DOHH2 (cell line): Measurements from ENCODE around the gene METTL1.

ENCODE experiments used
- EZH2phosphoT487 ChIP-seq: fragments of 200-600 bp; sonication (generic); IDR thresholded peaks from 2 replicates; pipeline ENCODE4 v1.6.1; 2017; ENCODE audit warnings: borderline replicate concordance, mild to moderate bottlenecking, antibody characterized with exemption, low read length, moderate library complexity, mixed read lengths
- TF ChIP-seq, protein P1 (sequence below): fragments of 200-600 bp; sonication (generic); IDR thresholded peaks from one replicate; pipeline ENCODE4 v1.5.1; 2014; ENCODE audit warnings: antibody characterized with exemption, mild to moderate bottlenecking, low read depth, low read length; ENCODE audit not compliant: poor library complexity, severe bottlenecking

DNA sequence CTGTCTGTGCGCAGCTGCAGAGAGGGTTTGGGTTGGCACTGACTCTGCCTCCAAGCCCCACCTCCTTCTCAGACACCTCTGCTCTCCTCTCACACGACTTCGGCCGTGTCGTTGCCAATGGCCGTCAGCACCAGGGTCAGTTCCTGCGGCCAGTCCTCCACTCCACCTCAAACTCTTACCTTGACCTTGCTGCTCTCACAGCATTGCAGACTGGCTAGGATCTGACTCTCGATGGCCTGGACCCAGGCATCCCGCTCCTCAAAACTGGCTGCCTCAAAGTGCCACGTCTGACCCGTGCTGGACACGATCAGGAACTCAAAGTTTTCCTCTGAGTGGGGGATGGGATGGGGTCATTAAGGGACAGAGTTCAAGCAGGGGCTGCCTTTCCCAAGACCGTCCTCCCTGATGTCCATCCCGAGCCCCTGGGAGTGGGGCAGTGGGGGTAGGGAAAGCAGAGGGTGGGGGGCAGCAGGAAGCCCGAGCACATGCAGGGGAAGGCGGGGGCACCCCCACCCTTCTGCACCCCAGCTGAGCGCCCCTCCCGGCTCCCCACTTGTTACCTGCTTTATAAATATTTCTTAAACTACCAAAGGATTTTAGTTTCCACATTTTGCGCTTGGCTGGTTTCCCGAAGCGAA lies 44.0 kb downstream of the METTL1 start:
- TF ChIP-seq, protein P1, sequence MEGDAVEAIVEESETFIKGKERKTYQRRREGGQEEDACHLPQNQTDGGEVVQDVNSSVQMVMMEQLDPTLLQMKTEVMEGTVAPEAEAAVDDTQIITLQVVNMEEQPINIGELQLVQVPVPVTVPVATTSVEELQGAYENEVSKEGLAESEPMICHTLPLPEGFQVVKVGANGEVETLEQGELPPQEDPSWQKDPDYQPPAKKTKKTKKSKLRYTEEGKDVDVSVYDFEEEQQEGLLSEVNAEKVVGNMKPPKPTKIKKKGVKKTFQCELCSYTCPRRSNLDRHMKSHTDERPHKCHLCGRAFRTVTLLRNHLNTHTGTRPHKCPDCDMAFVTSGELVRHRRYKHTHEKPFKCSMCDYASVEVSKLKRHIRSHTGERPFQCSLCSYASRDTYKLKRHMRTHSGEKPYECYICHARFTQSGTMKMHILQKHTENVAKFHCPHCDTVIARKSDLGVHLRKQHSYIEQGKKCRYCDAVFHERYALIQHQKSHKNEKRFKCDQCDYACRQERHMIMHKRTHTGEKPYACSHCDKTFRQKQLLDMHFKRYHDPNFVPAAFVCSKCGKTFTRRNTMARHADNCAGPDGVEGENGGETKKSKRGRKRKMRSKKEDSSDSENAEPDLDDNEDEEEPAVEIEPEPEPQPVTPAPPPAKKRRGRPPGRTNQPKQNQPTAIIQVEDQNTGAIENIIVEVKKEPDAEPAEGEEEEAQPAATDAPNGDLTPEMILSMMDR, result no peak
- no peak for TF ChIP-seq EZH2phosphoT487
